H1 (cell line): Measurements from ENCODE around the gene ARHGAP5. TPM values are rescaled to one million over a fixed set of nuclear protein-coding genes. Genes with fewer than 3 reads are reported as not detected.

Experiments
- CTCF ChIA-PET: fragments of 300-600 bp; sonication (Branson Sonifier 250); formaldehyde crosslinking; loops from one replicate; lab custom pipeline; 2021; ENCODE audit not compliant: partially characterized antibody; lab: Charles Lee
- POLR2A ChIA-PET: fragments of 300-600 bp; sonication (Branson Sonifier 250); formaldehyde crosslinking; loops from one replicate; lab custom pipeline; 2021; ENCODE audit warnings: inconsistent platforms; ENCODE audit not compliant: partially characterized antibody; lab: Charles Lee
- DNase-seq, 2 experiments: peaks; one replicate each; pipeline versions ENCODE4 v3.0.0 to v3.0.0-alpha.2; 2010 to 2022; ENCODE audit warnings: low spot score in 2 of 2, low read depth in 1 of 2, mixed read lengths in 1 of 2
- FAIRE-seq: peaks from 2 replicates; lab custom pipeline; 2011; peaks lifted over from hg19 to GRCh38; lab: Jason Lieb, UNC
- H2AFZ ChIP-seq: 2 replicates; pipeline ENCODE4 v1.8.1; 2012; ENCODE audit warnings: low read length, inconsistent platforms
- H2AK5ac ChIP-seq: 2 replicates; pipeline ENCODE4 v1.6.1; 2013; ENCODE audit warnings: low read depth, low read length
- H2BK120ac ChIP-seq: replicated peaks from 2 replicates; pipeline ENCODE3; 2013; ENCODE audit warnings: low read depth, low read length, inconsistent platforms
- H2BK12ac ChIP-seq: 2 replicates; pipeline ENCODE4 v1.6.1; 2013; ENCODE audit warnings: low read depth, low read length
- H2BK15ac ChIP-seq: 2 replicates; pipeline ENCODE4 v1.6.1; 2013; ENCODE audit warnings: low read length
- H2BK20ac ChIP-seq: 2 replicates; pipeline ENCODE4 v1.6.1; 2013; ENCODE audit warnings: low read length
- H2BK5ac ChIP-seq: 2 replicates; pipeline ENCODE4 v1.6.1; 2013; ENCODE audit warnings: low read depth, low read length
- H3K14ac ChIP-seq: 2 replicates; pipeline ENCODE4 v1.6.1; 2013; ENCODE audit warnings: inconsistent platforms; ENCODE audit not compliant: insufficient read length
- H3K18ac ChIP-seq: 2 replicates; pipeline ENCODE4 v1.6.1; 2013; ENCODE audit warnings: low read length; ENCODE audit errors: extremely low read depth
- H3K23ac ChIP-seq: 2 replicates; pipeline ENCODE4 v1.6.1; 2013; ENCODE audit warnings: inconsistent platforms; ENCODE audit not compliant: insufficient read length
- H3K23me2 ChIP-seq: 2 replicates; pipeline ENCODE4 v1.6.1; 2013; ENCODE audit warnings: low read depth, low read length
- H3K27ac ChIP-seq: 2 replicates; pipeline ENCODE4 v1.6.1; 2011; ENCODE audit warnings: low read depth, low read length, inconsistent platforms
- H3K27me3 ChIP-seq, 4 experiments: replicated peaks in 1 of 4; 1 replicate in 1 of 4; 2 replicates in 3 of 4; pipeline versions ENCODE4 v1.6.1 to v1.8.1; 2011 to 2013; ENCODE audit warnings: low read length in 3 of 4, mild to moderate bottlenecking in 3 of 4, inconsistent platforms in 2 of 4, mixed read lengths in 2 of 4, moderate library complexity in 1 of 4; ENCODE audit not compliant: control insufficient read depth in 3 of 4, insufficient read depth in 3 of 4; ENCODE audit errors: extremely low read depth in 1 of 4
- H3K36me3 ChIP-seq, 4 experiments: 2 replicates each; pipeline versions ENCODE4 v1.6.1 to v1.8.1; 2011 to 2013; ENCODE audit warnings: mild to moderate bottlenecking in 4 of 4, low read length in 3 of 4, moderate library complexity in 2 of 4, control low read depth in 1 of 4, inconsistent platforms in 1 of 4; ENCODE audit not compliant: insufficient read depth in 4 of 4, control insufficient read depth in 2 of 4
- H3K4ac ChIP-seq: replicated peaks from 2 replicates; pipeline ENCODE3; 2013; ENCODE audit warnings: low read length, low read depth, mixed read lengths, inconsistent platforms; ENCODE audit not compliant: insufficient read length
- H3K4me1 ChIP-seq, 4 experiments: replicated peaks in 1 of 4; 1 replicate in 1 of 4; 2 replicates in 3 of 4; pipeline versions ENCODE4 v1.6.1 to v1.8.1; 2011 to 2013; ENCODE audit warnings: low read length in 3 of 4, inconsistent platforms in 2 of 4, mixed read lengths in 1 of 4; ENCODE audit not compliant: insufficient read depth in 4 of 4, control insufficient read depth in 3 of 4
- H3K4me2 ChIP-seq, 2 experiments: 2 replicates each; pipeline versions ENCODE4 v1.6.1 to v1.8.1; 2011 to 2013; ENCODE audit warnings: low read depth in 2 of 2, low read length in 2 of 2, control low read depth in 1 of 2, inconsistent platforms in 1 of 2, mild to moderate bottlenecking in 1 of 2; ENCODE audit not compliant: insufficient read depth in 1 of 2
- H3K4me3 ChIP-seq, 4 experiments: fragments of 200-600, 300-600 bp in 1 of 4; sonication (generic), shearing (Covaris generic), sonication (Bioruptor Twin) in 1 of 4; 2 replicates each; pipeline versions ENCODE4 v1.5.1 to v1.8.1; 2011 to 2016; ENCODE audit warnings: low read length in 4 of 4, low read depth in 3 of 4, control low read depth in 2 of 4, inconsistent platforms in 2 of 4, mild to moderate bottlenecking in 2 of 4, mixed read lengths in 1 of 4, moderate library complexity in 1 of 4; ENCODE audit not compliant: insufficient read depth in 2 of 4; ENCODE audit errors: extremely low read depth in 1 of 4
- H3K56ac ChIP-seq: replicated peaks from 2 replicates; pipeline ENCODE3; 2013; ENCODE audit warnings: low read depth, mild to moderate bottlenecking, mixed read lengths, low read length, inconsistent platforms; ENCODE audit not compliant: insufficient read length
- H3K79me1 ChIP-seq: 2 replicates; pipeline ENCODE4 v1.6.1; 2013; ENCODE audit warnings: low read depth, low read length, control low read depth
- H3K79me2 ChIP-seq, 2 experiments: 2 replicates each; pipeline versions ENCODE4 v1.6.1 to v1.8.1; 2012 to 2013; ENCODE audit warnings: low read length in 2 of 2, mild to moderate bottlenecking in 2 of 2, inconsistent platforms in 1 of 2; ENCODE audit not compliant: insufficient read depth in 2 of 2, control insufficient read depth in 1 of 2
- H3K9ac ChIP-seq, 4 experiments: replicated peaks in 1 of 4; 1 replicate in 1 of 4; 2 replicates in 3 of 4; pipeline versions ENCODE4 v1.6.1 to v1.8.1; 2011 to 2013; ENCODE audit warnings: low read depth in 3 of 4, low read length in 3 of 4, control low read depth in 2 of 4, mild to moderate bottlenecking in 2 of 4, moderate library complexity in 2 of 4, inconsistent platforms in 1 of 4; ENCODE audit errors: extremely low read depth in 1 of 4
- H3K9me3 ChIP-seq, 2 experiments: 2 replicates each; pipeline versions ENCODE4 v1.6.1 to v1.8.1; 2012 to 2013; ENCODE audit warnings: mild to moderate bottlenecking in 2 of 2, moderate library complexity in 2 of 2, control low read depth in 1 of 2, inconsistent platforms in 1 of 2, low read depth in 1 of 2, low read length in 1 of 2, mixed read lengths in 1 of 2; ENCODE audit not compliant: insufficient read depth in 2 of 2
- H4K20me1 ChIP-seq, 2 experiments: replicated peaks in 1 of 2; 2 replicates each; pipeline versions ENCODE3 to v1.8.1; 2011 to 2013; ENCODE audit warnings: inconsistent platforms in 2 of 2, low read length in 2 of 2, mild to moderate bottlenecking in 1 of 2; ENCODE audit not compliant: insufficient read depth in 2 of 2, control insufficient read depth in 1 of 2
- H4K5ac ChIP-seq: 2 replicates; pipeline ENCODE4 v1.6.1; 2013; ENCODE audit warnings: low read length, low read depth, mixed read lengths, inconsistent platforms; ENCODE audit not compliant: insufficient read length
- H4K8ac ChIP-seq: 2 replicates; pipeline ENCODE4 v1.8.0; 2013; ENCODE audit warnings: mild to moderate bottlenecking, moderate library complexity, low read length, inconsistent platforms; ENCODE audit not compliant: insufficient read depth; ENCODE audit errors: extremely low read depth
- H4K91ac ChIP-seq: replicated peaks from 2 replicates; pipeline ENCODE3; 2013; ENCODE audit warnings: low read length, mixed read lengths, inconsistent platforms; ENCODE audit not compliant: insufficient read length
- TCF12 ChIP-seq: IDR thresholded peaks from 2 replicates; pipeline ENCODE4 v1.6.1; 2011; ENCODE audit warnings: low read depth, mild to moderate bottlenecking, low read length
- WGBS, 2 experiments: shearing (Covaris generic) in 1 of 2; methylation state at CpG; one replicate each; pipeline versions ENCODE4 v1.1.6 to v1.1.7; 2013 to 2015; ENCODE audit warnings: low lambda C conversion rate in 2 of 2, mixed read lengths in 2 of 2, inconsistent platforms in 1 of 2, low coverage in 1 of 2, missing lambda C conversion rate in 1 of 2; ENCODE audit not compliant: insufficient replicate concordance in 2 of 2, insufficient coverage in 1 of 2, insufficient read length in 1 of 2; ENCODE audit errors: extremely low coverage in 1 of 2, missing lambda C conversion rate in 1 of 2; 5-methylcytosine and 5-hydroxymethylcytosine counted together
- polyA plus RNA-seq, 7 experiments: library from polyadenylated mRNA; depleted of rRNA in 3 of 7; stranded (reverse) in 5 of 7; unstranded in 2 of 7; fragments of >200 nt in 5 of 7; fragments of 200-250 nt in 2 of 7; gene quantifications; 1 replicate in 5 of 7; 2 replicates in 1 of 7; 4 replicates in 1 of 7; pipeline versions ENCODE4 v1.2.1 to v1.2.3, GENCODE V29; 2011 to 2013; ENCODE audit warnings: missing spikeins in 2 of 7, mixed read lengths in 2 of 7
- total RNA-seq: library from RNA; stranded (reverse); fragmentation: NEBNext Ultra II Directional; extraction: Animal tissue kit (Norgen Biotek cat#: 25700); gene quantifications from 2 replicates; pipeline ENCODE4 v1.2.1, GENCODE V29; 2021

The ARHGAP5 gene
- total and polyA plus RNA-seq, 2 of the 8 experiments (the other 6 are each of a cell fraction or from before 2014, with no cell fraction given) = 7.8 to 77.3 TPM

GRCh38 chr14:32136027-32136825, 59.1 kb downstream of the ARHGAP5 start:
- WGBS, 2 experiments = 91% methylated on average over 2 of the region's 2 CpGs; no CpG with 5 or more reads in 1 of the 2 experiments
- Histone ChIP-seq H3K4me1 (no peaks in the 10 kb centered on the region), H3K9ac (no peak overlapping the region), H2BK12ac (no peak overlapping the region), H2AFZ (no peak overlapping the region), H4K91ac (no peak overlapping the region), H3K27me3 (no peaks in the 10 kb centered on the region), H3K4ac (no peak overlapping the region), H3K23ac (no peak overlapping the region), H3K56ac (no peak overlapping the region), H2BK15ac (no peak overlapping the region), H3K4me3 (no peak overlapping the region), H4K5ac (no peak overlapping the region), H3K23me2 (no peaks in the 10 kb centered on the region), H2AK5ac (no peak overlapping the region), H3K18ac (no peak overlapping the region), H2BK20ac (no peak overlapping the region), H2BK120ac (no peak overlapping the region), H3K9me3 (0 out of 4 replicates have a peak, but pooled peaks cover 0 to 3% of the 10 kb centered on the region in 2 experiments), H3K79me1 (no peaks in the 10 kb centered on the region), H3K36me3 (peaks cover 0 to 2% (median 1%) of the 10 kb centered on the region in 4 experiments; a peak in 2 of 8 replicates), H2BK5ac (no peak overlapping the region), H3K14ac (no peak overlapping the region), H3K4me2 (no peak overlapping the region), H3K27ac (no peak overlapping the region), H4K8ac (no peak overlapping the region), H3K79me2 (peaks cover 0 to 38% of the 10 kb centered on the region in 2 experiments; a peak in 2 of 4 replicates), H4K20me1 (no peaks in the 10 kb centered on the region)
- no peak for DNase-seq
- no peak for TF ChIP-seq TCF12
- POLR2A ChIA-PET = no interaction called here
- no peak for FAIRE-seq
- CTCF ChIA-PET = interaction anchor here (0.8 kb wide), 1 partner anchor 201 kb away, joined by 3 read pairs; no protein-coding TSS in a partner anchor
